HG03108 (cell line): ENCODE measurements around the gene ASB6.

ENCODE experiments used
- ATAC-seq: cut with Tn5 transposase; IDR thresholded peaks from one replicate; pipeline ENCODE4 v1.9.1; 2021; ENCODE audit warnings: moderate library complexity; ENCODE audit not compliant: unreplicated experiment

Gene ASB6

GRCh38 chr9:129587487-129588262, 54.3 kb downstream of the ASB6 start:
- ATAC-seq: no peak

- no peak for ATAC-seq
These were observed 55.3 kb downstream of the ASB6 start for GRCh38 chr9:129586685-129587084.

GRCh38 chr9:129586245-129586644, 55.7 kb downstream of the ASB6 start:
- no peak for ATAC-seq

- no peak for ATAC-seq
These were observed 56.6 kb downstream of the ASB6 start for GRCh38 chr9:129585352-129585751.
